H1 (cell line): ENCODE data around the gene FNDC5. TPM values are rescaled to one million over a fixed set of nuclear protein-coding genes. Genes with fewer than 3 reads are reported as not detected.

Experiments used
- CTCF ChIA-PET: fragments of 300-600 bp; sonication (Branson Sonifier 250); formaldehyde crosslinking; loops from one replicate; lab custom pipeline; 2021; ENCODE audit not compliant: partially characterized antibody; lab: Charles Lee
- POLR2A ChIA-PET: fragments of 300-600 bp; sonication (Branson Sonifier 250); formaldehyde crosslinking; loops from one replicate; lab custom pipeline; 2021; ENCODE audit warnings: inconsistent platforms; ENCODE audit not compliant: partially characterized antibody; lab: Charles Lee
- DNase-seq, 2 experiments: peaks; one replicate each; pipeline versions ENCODE4 v3.0.0 to v3.0.0-alpha.2; 2010 to 2022; ENCODE audit warnings: low spot score in 2 of 2, low read depth in 1 of 2, mixed read lengths in 1 of 2
- FAIRE-seq: peaks from 2 replicates; lab custom pipeline; 2011; peaks lifted over from hg19 to GRCh38; lab: Jason Lieb, UNC
- H2AFZ ChIP-seq: 2 replicates; pipeline ENCODE4 v1.8.1; 2012; ENCODE audit warnings: low read length, inconsistent platforms
- H2AK5ac ChIP-seq: 2 replicates; pipeline ENCODE4 v1.6.1; 2013; ENCODE audit warnings: low read depth, low read length
- H2BK120ac ChIP-seq: replicated peaks from 2 replicates; pipeline ENCODE3; 2013; ENCODE audit warnings: low read depth, low read length, inconsistent platforms
- H2BK12ac ChIP-seq: 2 replicates; pipeline ENCODE4 v1.6.1; 2013; ENCODE audit warnings: low read depth, low read length
- H2BK15ac ChIP-seq: 2 replicates; pipeline ENCODE4 v1.6.1; 2013; ENCODE audit warnings: low read length
- H2BK20ac ChIP-seq: 2 replicates; pipeline ENCODE4 v1.6.1; 2013; ENCODE audit warnings: low read length
- H2BK5ac ChIP-seq: 2 replicates; pipeline ENCODE4 v1.6.1; 2013; ENCODE audit warnings: low read depth, low read length
- H3K14ac ChIP-seq: 2 replicates; pipeline ENCODE4 v1.6.1; 2013; ENCODE audit warnings: inconsistent platforms; ENCODE audit not compliant: insufficient read length
- H3K18ac ChIP-seq: 2 replicates; pipeline ENCODE4 v1.6.1; 2013; ENCODE audit warnings: low read length; ENCODE audit errors: extremely low read depth
- H3K23ac ChIP-seq: 2 replicates; pipeline ENCODE4 v1.6.1; 2013; ENCODE audit warnings: inconsistent platforms; ENCODE audit not compliant: insufficient read length
- H3K23me2 ChIP-seq: 2 replicates; pipeline ENCODE4 v1.6.1; 2013; ENCODE audit warnings: low read depth, low read length
- H3K27ac ChIP-seq: 2 replicates; pipeline ENCODE4 v1.6.1; 2011; ENCODE audit warnings: low read depth, low read length, inconsistent platforms
- H3K27me3 ChIP-seq, 4 experiments: replicated peaks in 1 of 4; 1 replicate in 1 of 4; 2 replicates in 3 of 4; pipeline versions ENCODE4 v1.6.1 to v1.8.1; 2011 to 2013; ENCODE audit warnings: low read length in 3 of 4, mild to moderate bottlenecking in 3 of 4, inconsistent platforms in 2 of 4, mixed read lengths in 2 of 4, moderate library complexity in 1 of 4; ENCODE audit not compliant: control insufficient read depth in 3 of 4, insufficient read depth in 3 of 4; ENCODE audit errors: extremely low read depth in 1 of 4
- H3K36me3 ChIP-seq, 4 experiments: 2 replicates each; pipeline versions ENCODE4 v1.6.1 to v1.8.1; 2011 to 2013; ENCODE audit warnings: mild to moderate bottlenecking in 4 of 4, low read length in 3 of 4, moderate library complexity in 2 of 4, control low read depth in 1 of 4, inconsistent platforms in 1 of 4; ENCODE audit not compliant: insufficient read depth in 4 of 4, control insufficient read depth in 2 of 4
- H3K4ac ChIP-seq: replicated peaks from 2 replicates; pipeline ENCODE3; 2013; ENCODE audit warnings: low read length, low read depth, mixed read lengths, inconsistent platforms; ENCODE audit not compliant: insufficient read length
- H3K4me1 ChIP-seq, 4 experiments: replicated peaks in 1 of 4; 1 replicate in 1 of 4; 2 replicates in 3 of 4; pipeline versions ENCODE4 v1.6.1 to v1.8.1; 2011 to 2013; ENCODE audit warnings: low read length in 3 of 4, inconsistent platforms in 2 of 4, mixed read lengths in 1 of 4; ENCODE audit not compliant: insufficient read depth in 4 of 4, control insufficient read depth in 3 of 4
- H3K4me2 ChIP-seq, 2 experiments: 2 replicates each; pipeline versions ENCODE4 v1.6.1 to v1.8.1; 2011 to 2013; ENCODE audit warnings: low read depth in 2 of 2, low read length in 2 of 2, control low read depth in 1 of 2, inconsistent platforms in 1 of 2, mild to moderate bottlenecking in 1 of 2; ENCODE audit not compliant: insufficient read depth in 1 of 2
- H3K4me3 ChIP-seq, 4 experiments: fragments of 200-600, 300-600 bp in 1 of 4; sonication (generic), shearing (Covaris generic), sonication (Bioruptor Twin) in 1 of 4; 2 replicates each; pipeline versions ENCODE4 v1.5.1 to v1.8.1; 2011 to 2016; ENCODE audit warnings: low read length in 4 of 4, low read depth in 3 of 4, control low read depth in 2 of 4, inconsistent platforms in 2 of 4, mild to moderate bottlenecking in 2 of 4, mixed read lengths in 1 of 4, moderate library complexity in 1 of 4; ENCODE audit not compliant: insufficient read depth in 2 of 4; ENCODE audit errors: extremely low read depth in 1 of 4
- H3K56ac ChIP-seq: replicated peaks from 2 replicates; pipeline ENCODE3; 2013; ENCODE audit warnings: low read depth, mild to moderate bottlenecking, mixed read lengths, low read length, inconsistent platforms; ENCODE audit not compliant: insufficient read length
- H3K79me1 ChIP-seq: 2 replicates; pipeline ENCODE4 v1.6.1; 2013; ENCODE audit warnings: low read depth, low read length, control low read depth
- H3K79me2 ChIP-seq, 2 experiments: 2 replicates each; pipeline versions ENCODE4 v1.6.1 to v1.8.1; 2012 to 2013; ENCODE audit warnings: low read length in 2 of 2, mild to moderate bottlenecking in 2 of 2, inconsistent platforms in 1 of 2; ENCODE audit not compliant: insufficient read depth in 2 of 2, control insufficient read depth in 1 of 2
- H3K9ac ChIP-seq, 4 experiments: replicated peaks in 1 of 4; 1 replicate in 1 of 4; 2 replicates in 3 of 4; pipeline versions ENCODE4 v1.6.1 to v1.8.1; 2011 to 2013; ENCODE audit warnings: low read depth in 3 of 4, low read length in 3 of 4, control low read depth in 2 of 4, mild to moderate bottlenecking in 2 of 4, moderate library complexity in 2 of 4, inconsistent platforms in 1 of 4; ENCODE audit errors: extremely low read depth in 1 of 4
- H3K9me3 ChIP-seq, 2 experiments: 2 replicates each; pipeline versions ENCODE4 v1.6.1 to v1.8.1; 2012 to 2013; ENCODE audit warnings: mild to moderate bottlenecking in 2 of 2, moderate library complexity in 2 of 2, control low read depth in 1 of 2, inconsistent platforms in 1 of 2, low read depth in 1 of 2, low read length in 1 of 2, mixed read lengths in 1 of 2; ENCODE audit not compliant: insufficient read depth in 2 of 2
- H4K20me1 ChIP-seq, 2 experiments: replicated peaks in 1 of 2; 2 replicates each; pipeline versions ENCODE3 to v1.8.1; 2011 to 2013; ENCODE audit warnings: inconsistent platforms in 2 of 2, low read length in 2 of 2, mild to moderate bottlenecking in 1 of 2; ENCODE audit not compliant: insufficient read depth in 2 of 2, control insufficient read depth in 1 of 2
- H4K5ac ChIP-seq: 2 replicates; pipeline ENCODE4 v1.6.1; 2013; ENCODE audit warnings: low read length, low read depth, mixed read lengths, inconsistent platforms; ENCODE audit not compliant: insufficient read length
- H4K8ac ChIP-seq: 2 replicates; pipeline ENCODE4 v1.8.0; 2013; ENCODE audit warnings: mild to moderate bottlenecking, moderate library complexity, low read length, inconsistent platforms; ENCODE audit not compliant: insufficient read depth; ENCODE audit errors: extremely low read depth
- H4K91ac ChIP-seq: replicated peaks from 2 replicates; pipeline ENCODE3; 2013; ENCODE audit warnings: low read length, mixed read lengths, inconsistent platforms; ENCODE audit not compliant: insufficient read length
- CBX5 ChIP-seq: fragments of 300-800, 300-1000 bp; sonication (generic); IDR thresholded peaks from 2 replicates; pipeline ENCODE4 v1.7.1; 2016; ENCODE audit warnings: antibody characterized with exemption, low read length, low read depth
- CREB1 ChIP-seq: IDR thresholded peaks from 2 replicates; pipeline ENCODE4 v1.6.1; 2012; ENCODE audit warnings: inconsistent platforms
- EP300 ChIP-seq, 2 experiments: IDR thresholded peaks; 1 replicate in 1 of 2; 2 replicates in 1 of 2; pipeline ENCODE4 v1.6.1; 2011 to 2012; ENCODE audit warnings: low read depth in 2 of 2, low read length in 2 of 2, mild to moderate bottlenecking in 2 of 2, borderline replicate concordance in 1 of 2, inconsistent platforms in 1 of 2, moderate library complexity in 1 of 2
- HDAC6 ChIP-seq: IDR thresholded peaks from one replicate; pipeline ENCODE4 v1.7.1; 2012; ENCODE audit warnings: low read depth, mild to moderate bottlenecking, inconsistent platforms, low read length, moderate library complexity
- KDM1A ChIP-seq: fragments of 200-600, 300-600 bp; sonication (generic); IDR thresholded peaks from 2 replicates; pipeline ENCODE4 v1.7.1; 2016; ENCODE audit warnings: mild to moderate bottlenecking, low read length, borderline replicate concordance
- KDM4A ChIP-seq: IDR thresholded peaks from one replicate; pipeline ENCODE4 v1.7.1; 2012; ENCODE audit warnings: low read depth, mild to moderate bottlenecking, moderate library complexity, low read length, inconsistent platforms; ENCODE audit not compliant: severe bottlenecking
- NANOG ChIP-seq: IDR thresholded peaks from 2 replicates; pipeline ENCODE4 v1.6.1; 2011; ENCODE audit warnings: low read length, low read depth, mild to moderate bottlenecking, inconsistent platforms; ENCODE audit not compliant: insufficient read depth, poor library complexity, severe bottlenecking
- POLR2A ChIP-seq, 2 experiments: IDR thresholded peaks; 1 replicate in 1 of 2; 2 replicates in 1 of 2; pipeline ENCODE4 v1.6.1; 2011; ENCODE audit warnings: low read depth in 2 of 2, low read length in 2 of 2, mild to moderate bottlenecking in 2 of 2; ENCODE audit errors: control extremely low read depth in 1 of 2
- WGBS, 2 experiments: shearing (Covaris generic) in 1 of 2; methylation state at CpG; one replicate each; pipeline versions ENCODE4 v1.1.6 to v1.1.7; 2013 to 2015; ENCODE audit warnings: low lambda C conversion rate in 2 of 2, mixed read lengths in 2 of 2, inconsistent platforms in 1 of 2, low coverage in 1 of 2, missing lambda C conversion rate in 1 of 2; ENCODE audit not compliant: insufficient replicate concordance in 2 of 2, insufficient coverage in 1 of 2, insufficient read length in 1 of 2; ENCODE audit errors: extremely low coverage in 1 of 2, missing lambda C conversion rate in 1 of 2; 5-methylcytosine and 5-hydroxymethylcytosine counted together
- polyA plus RNA-seq, 7 experiments: library from polyadenylated mRNA; depleted of rRNA in 3 of 7; stranded (reverse) in 5 of 7; unstranded in 2 of 7; fragments of >200 nt in 5 of 7; fragments of 200-250 nt in 2 of 7; gene quantifications; 1 replicate in 5 of 7; 2 replicates in 1 of 7; 4 replicates in 1 of 7; pipeline versions ENCODE4 v1.2.1 to v1.2.3, GENCODE V29; 2011 to 2013; ENCODE audit warnings: missing spikeins in 2 of 7, mixed read lengths in 2 of 7
- total RNA-seq: library from RNA; stranded (reverse); fragmentation: NEBNext Ultra II Directional; extraction: Animal tissue kit (Norgen Biotek cat#: 25700); gene quantifications from 2 replicates; pipeline ENCODE4 v1.2.1, GENCODE V29; 2021

Gene FNDC5
- total and polyA plus RNA-seq, 2 of the 8 experiments (the other 6 are each of a cell fraction or from before 2014, with no cell fraction given) = 1.8 to 2.0 TPM

DNA sequence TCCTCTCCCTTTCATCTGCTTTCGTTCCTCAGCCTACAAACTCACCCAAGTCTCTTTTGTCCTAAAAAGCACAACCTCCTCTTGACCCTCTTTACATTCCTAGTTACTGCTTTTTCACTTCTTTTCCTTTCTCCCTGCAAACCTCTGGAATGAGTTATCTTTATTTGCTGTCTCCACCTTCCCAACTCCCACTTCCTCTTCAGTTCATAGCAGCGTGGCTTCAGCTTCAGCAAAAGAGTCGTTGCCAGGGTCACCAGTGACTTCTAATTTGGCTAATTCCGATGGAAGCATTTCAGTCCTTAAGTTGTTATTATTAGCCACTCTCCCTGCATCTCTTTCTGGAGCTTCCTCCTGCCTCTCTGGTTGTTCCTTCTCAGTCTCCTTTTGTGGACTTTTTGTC lies 36.7 kb upstream of the FNDC5 start:
- CTCF ChIA-PET = interaction anchor here (1.1 to 2.3 kb wide), 3 partner anchors 10 to 27 kb away, joined by 3 to 13 read pairs (median 5); no protein-coding TSS in a partner anchor
- H3K4ac ChIP-seq = no peak overlapping the region
- no peak overlapping the region for H2BK20ac ChIP-seq
- H2BK5ac ChIP-seq = no peak overlapping the region
- POLR2A ChIA-PET = no interaction called here
- H2BK15ac ChIP-seq = no peak overlapping the region
- H2AK5ac ChIP-seq = no peak overlapping the region
- no peak overlapping the region for H4K5ac ChIP-seq
- no peaks in the 10 kb centered on the region for H3K79me1 ChIP-seq
- no peak overlapping the region for H3K9ac ChIP-seq
- no peak overlapping the region for H3K56ac ChIP-seq
- no peaks in the 10 kb centered on the region for H4K20me1 ChIP-seq
- no peak overlapping the region for H3K4me2 ChIP-seq
- TF ChIP-seq NANOG (no peak), CBX5 (no peak), POLR2A (IDR thresholded peaks at IDR 0.05; ENCODE audit: control extremely low read depth in 1 of 2, low read depth in 2 of 2, low read length in 2 of 2) (no peak), KDM1A (no peak), EP300 (IDR thresholded peaks at IDR 0.05; ENCODE audit: borderline replicate concordance in 1 of 2, low read depth in 2 of 2, low read length in 2 of 2) (no peak), HDAC6 (no peak), KDM4A (no peak), CREB1 (no peak)
- TF ChIP-seq, all 59 proteins: peak for 0
- no peak overlapping the region for H3K27ac ChIP-seq
- H3K4me3 ChIP-seq = no peak overlapping the region
- H2BK120ac ChIP-seq = no peak overlapping the region
- no peaks in the 10 kb centered on the region for H3K4me1 ChIP-seq
- no peak overlapping the region for H2BK12ac ChIP-seq
- FAIRE-seq = no peak
- no peaks in the 10 kb centered on the region for H3K9me3 ChIP-seq
- no peak overlapping the region for H3K18ac ChIP-seq
- H4K91ac ChIP-seq = no peak overlapping the region
- DNase-seq = no peak
- no peak overlapping the region for H4K8ac ChIP-seq
- no peaks in the 10 kb centered on the region for H3K79me2 ChIP-seq
- no peaks in the 10 kb centered on the region for H3K23me2 ChIP-seq
- H3K27me3 ChIP-seq = peaks cover 0 to 4% (median 1%) of the 10 kb centered on the region in 4 experiments; a peak in 5 of 7 replicates
- H3K23ac ChIP-seq = no peak overlapping the region
- H2AFZ ChIP-seq = peak overlapping the region; percentile 43; the same call in 1 of the 2 replicates
- no peaks in the 10 kb centered on the region for H3K36me3 ChIP-seq
- WGBS, 2 experiments = 68% methylated on average over 4 of the region's 4 CpGs; no CpG with 5 or more reads in 1 of the 2 experiments
- H3K14ac ChIP-seq = no peak overlapping the region
